ENCODE results near the gene TSC2. TPM values are rescaled to one million over a fixed set of nuclear protein-coding genes. Genes with fewer than 3 reads are reported as not detected.
A peak's percentile ranks its signal among the peaks of the same experiment; 100 is the strongest.

Gene TSC2
- total and polyA plus RNA-seq, 2 of the 13 experiments (the other 11 are each of a cell fraction or from before 2014, with no cell fraction given), result 19.6 to 40.4 TPM

DNA sequence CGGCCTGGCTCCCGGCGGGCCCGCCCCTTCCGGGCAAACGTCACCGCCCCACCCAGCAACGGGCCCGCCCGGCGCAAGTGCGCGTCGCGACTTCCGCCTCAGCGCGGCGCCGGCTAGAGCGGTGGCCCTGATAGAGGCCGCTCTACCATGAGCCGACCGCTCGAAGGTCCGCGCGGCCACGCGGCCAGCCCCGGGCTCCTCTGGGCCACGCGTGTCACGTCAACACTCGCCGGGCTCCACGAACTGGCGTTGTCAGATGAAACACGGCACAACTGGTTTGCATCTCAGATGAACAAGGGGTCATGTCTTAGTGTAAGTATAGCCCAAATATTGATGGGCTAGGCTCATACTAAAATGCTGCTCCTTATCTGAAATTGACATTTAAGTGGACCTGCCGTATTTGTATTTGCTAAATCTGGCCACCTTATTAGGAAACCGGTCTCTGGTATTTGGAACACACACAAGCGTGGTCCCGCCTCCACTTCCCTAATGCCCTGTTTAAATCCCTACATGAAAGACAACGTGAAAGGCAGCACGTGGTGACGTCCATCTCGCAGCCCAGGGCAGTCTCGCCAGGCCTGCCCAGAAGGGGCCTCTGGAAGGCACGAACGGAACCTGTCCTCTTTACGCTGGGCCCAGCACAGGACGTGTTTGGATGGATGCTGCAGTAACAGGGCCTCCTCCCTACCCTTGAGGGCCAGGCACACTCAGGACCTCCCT, 37.8 kb upstream of the TSC2 start, which contains the start of gene ZNF598 (continued):
- no peak for TF ChIP-seq SRSF1 (optimal IDR thresholded peaks at IDR 0.05; ENCODE audit: low read depth, low read length)
- TF ChIP-seq ZNF878 (CRISPR knock-in tag; IDR thresholded peaks at IDR 0.05), result no peak
- TF ChIP-seq ZNF589 (CRISPR knock-in tag; conservative IDR thresholded peaks at IDR 0.05), result peak; percentile 79; the same call in 1 of the 2 replicates
- TF ChIP-seq, protein P1, sequence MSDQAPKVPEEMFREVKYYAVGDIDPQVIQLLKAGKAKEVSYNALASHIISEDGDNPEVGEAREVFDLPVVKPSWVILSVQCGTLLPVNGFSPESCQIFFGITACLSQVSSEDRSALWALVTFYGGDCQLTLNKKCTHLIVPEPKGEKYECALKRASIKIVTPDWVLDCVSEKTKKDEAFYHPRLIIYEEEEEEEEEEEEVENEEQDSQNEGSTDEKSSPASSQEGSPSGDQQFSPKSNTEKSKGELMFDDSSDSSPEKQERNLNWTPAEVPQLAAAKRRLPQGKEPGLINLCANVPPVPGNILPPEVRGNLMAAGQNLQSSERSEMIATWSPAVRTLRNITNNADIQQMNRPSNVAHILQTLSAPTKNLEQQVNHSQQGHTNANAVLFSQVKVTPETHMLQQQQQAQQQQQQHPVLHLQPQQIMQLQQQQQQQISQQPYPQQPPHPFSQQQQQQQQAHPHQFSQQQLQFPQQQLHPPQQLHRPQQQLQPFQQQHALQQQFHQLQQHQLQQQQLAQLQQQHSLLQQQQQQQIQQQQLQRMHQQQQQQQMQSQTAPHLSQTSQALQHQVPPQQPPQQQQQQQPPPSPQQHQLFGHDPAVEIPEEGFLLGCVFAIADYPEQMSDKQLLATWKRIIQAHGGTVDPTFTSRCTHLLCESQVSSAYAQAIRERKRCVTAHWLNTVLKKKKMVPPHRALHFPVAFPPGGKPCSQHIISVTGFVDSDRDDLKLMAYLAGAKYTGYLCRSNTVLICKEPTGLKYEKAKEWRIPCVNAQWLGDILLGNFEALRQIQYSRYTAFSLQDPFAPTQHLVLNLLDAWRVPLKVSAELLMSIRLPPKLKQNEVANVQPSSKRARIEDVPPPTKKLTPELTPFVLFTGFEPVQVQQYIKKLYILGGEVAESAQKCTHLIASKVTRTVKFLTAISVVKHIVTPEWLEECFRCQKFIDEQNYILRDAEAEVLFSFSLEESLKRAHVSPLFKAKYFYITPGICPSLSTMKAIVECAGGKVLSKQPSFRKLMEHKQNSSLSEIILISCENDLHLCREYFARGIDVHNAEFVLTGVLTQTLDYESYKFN (CRISPR knock-in tag; conservative IDR thresholded peaks at IDR 0.05), result peak; percentile 13; the same call in 1 of the 2 replicates
- no peak for TF ChIP-seq NFYB (CRISPR knock-in tag; IDR thresholded peaks at IDR 0.05)
- TF ChIP-seq HDAC6 (IDR thresholded peaks at IDR 0.05; ENCODE audit: low read depth, low read length), result no peak
- TF ChIP-seq, protein P2, sequence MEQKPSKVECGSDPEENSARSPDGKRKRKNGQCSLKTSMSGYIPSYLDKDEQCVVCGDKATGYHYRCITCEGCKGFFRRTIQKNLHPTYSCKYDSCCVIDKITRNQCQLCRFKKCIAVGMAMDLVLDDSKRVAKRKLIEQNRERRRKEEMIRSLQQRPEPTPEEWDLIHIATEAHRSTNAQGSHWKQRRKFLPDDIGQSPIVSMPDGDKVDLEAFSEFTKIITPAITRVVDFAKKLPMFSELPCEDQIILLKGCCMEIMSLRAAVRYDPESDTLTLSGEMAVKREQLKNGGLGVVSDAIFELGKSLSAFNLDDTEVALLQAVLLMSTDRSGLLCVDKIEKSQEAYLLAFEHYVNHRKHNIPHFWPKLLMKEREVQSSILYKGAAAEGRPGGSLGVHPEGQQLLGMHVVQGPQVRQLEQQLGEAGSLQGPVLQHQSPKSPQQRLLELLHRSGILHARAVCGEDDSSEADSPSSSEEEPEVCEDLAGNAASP (CRISPR knock-in tag; IDR thresholded peaks at IDR 0.05; ENCODE audit: borderline replicate concordance), result no peak
- peak; percentile 62; the same call in 1 of the 2 replicates for TF ChIP-seq ZNF563 (CRISPR knock-in tag; IDR thresholded peaks at IDR 0.05)
- TF ChIP-seq SRY (CRISPR knock-in tag; IDR thresholded peaks at IDR 0.05), result peak; percentile 78; the same call in 1 of the 2 replicates
- no peak for TF ChIP-seq XRCC5 (optimal IDR thresholded peaks at IDR 0.05; ENCODE audit: low read length)
- 0 out of 2 replicates have a peak, but pooled peaks have one; percentile 17 for TF ChIP-seq ZNF230 (CRISPR knock-in tag; IDR thresholded peaks at IDR 0.05)
- TF ChIP-seq ZNF556 (CRISPR knock-in tag; IDR thresholded peaks at IDR 0.05; ENCODE audit: borderline replicate concordance), result peak; percentile 21; the same call in 1 of the 2 replicates
- TF ChIP-seq DNMT3B (CRISPR knock-in tag; conservative IDR thresholded peaks at IDR 0.05), result no peak
- TF ChIP-seq, protein P3, sequence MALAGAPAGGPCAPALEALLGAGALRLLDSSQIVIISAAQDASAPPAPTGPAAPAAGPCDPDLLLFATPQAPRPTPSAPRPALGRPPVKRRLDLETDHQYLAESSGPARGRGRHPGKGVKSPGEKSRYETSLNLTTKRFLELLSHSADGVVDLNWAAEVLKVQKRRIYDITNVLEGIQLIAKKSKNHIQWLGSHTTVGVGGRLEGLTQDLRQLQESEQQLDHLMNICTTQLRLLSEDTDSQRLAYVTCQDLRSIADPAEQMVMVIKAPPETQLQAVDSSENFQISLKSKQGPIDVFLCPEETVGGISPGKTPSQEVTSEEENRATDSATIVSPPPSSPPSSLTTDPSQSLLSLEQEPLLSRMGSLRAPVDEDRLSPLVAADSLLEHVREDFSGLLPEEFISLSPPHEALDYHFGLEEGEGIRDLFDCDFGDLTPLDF (CRISPR knock-in tag; IDR thresholded peaks at IDR 0.05), result no peak
- TF ChIP-seq THYN1 (CRISPR knock-in tag; IDR thresholded peaks at IDR 0.05; ENCODE audit: borderline replicate concordance, low read depth), result no peak
- TF ChIP-seq SAFB2 (CRISPR knock-in tag; IDR thresholded peaks at IDR 0.05; ENCODE audit: borderline replicate concordance, low read depth), result no peak
- TF ChIP-seq, protein P4, sequence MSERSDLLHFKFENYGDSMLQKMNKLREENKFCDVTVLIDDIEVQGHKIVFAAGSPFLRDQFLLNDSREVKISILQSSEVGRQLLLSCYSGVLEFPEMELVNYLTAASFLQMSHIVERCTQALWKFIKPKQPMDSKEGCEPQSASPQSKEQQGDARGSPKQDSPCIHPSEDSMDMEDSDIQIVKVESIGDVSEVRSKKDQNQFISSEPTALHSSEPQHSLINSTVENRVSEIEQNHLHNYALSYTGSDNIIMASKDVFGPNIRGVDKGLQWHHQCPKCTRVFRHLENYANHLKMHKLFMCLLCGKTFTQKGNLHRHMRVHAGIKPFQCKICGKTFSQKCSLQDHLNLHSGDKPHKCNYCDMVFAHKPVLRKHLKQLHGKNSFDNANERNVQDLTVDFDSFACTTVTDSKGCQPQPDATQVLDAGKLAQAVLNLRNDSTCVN (CRISPR knock-in tag; IDR thresholded peaks at IDR 0.05; ENCODE audit: borderline replicate concordance), result no peak; the same call in 1 of the 2 replicates
- TF ChIP-seq ZNF160 (CRISPR knock-in tag; IDR thresholded peaks at IDR 0.05), result no peak
- TF ChIP-seq NRL (CRISPR knock-in tag; IDR thresholded peaks at IDR 0.05; ENCODE audit: borderline replicate concordance), result peak; percentile 36; the same call in 1 of the 2 replicates
- TF ChIP-seq SMARCC2 (IDR thresholded peaks at IDR 0.05), result no peak
- no peak for TF ChIP-seq CBFB (CRISPR knock-in tag; IDR thresholded peaks at IDR 0.05)
- 0 out of 2 replicates have a peak, but pooled peaks have one; percentile 36 for TF ChIP-seq HIVEP1 (CRISPR knock-in tag; IDR thresholded peaks at IDR 0.05)
- TF ChIP-seq CHD4 (IDR thresholded peaks at IDR 0.05; ENCODE audit: borderline replicate concordance, low read length), result no peak
